CD14-positive monocyte (primary cell): ENCODE data around the gene NIPAL3. TPM values are rescaled to one million over a fixed set of nuclear protein-coding genes. Genes with fewer than 3 reads are reported as not detected.

Source experiments
- DNase-seq, 3 donors: peaks; one replicate each; pipeline ENCODE4 v3.0.0-alpha.2; 2011 to 2022
- H2AFZ ChIP-seq: 2 replicates; pipeline ENCODE4 v1.6.0; 2012; ENCODE audit warnings: mild to moderate bottlenecking, low read depth, low read length, inconsistent platforms; ENCODE audit not compliant: insufficient read depth, poor library complexity, severe bottlenecking
- H3K27ac ChIP-seq, 2 donors: 1 replicate in 1 of 2; 2 replicates in 1 of 2; pipeline ENCODE4 v1.5.1; 2012 to 2013; ENCODE audit warnings: low read length in 2 of 2, control low read depth in 1 of 2, inconsistent platforms in 1 of 2, low read depth in 1 of 2, mild to moderate bottlenecking in 1 of 2
- H3K27me3 ChIP-seq, 2 donors: one replicate each; pipeline versions ENCODE4 v1.6.0 to v1.6.1; 2011 to 2013; ENCODE audit warnings: low read length in 2 of 2; ENCODE audit not compliant: control insufficient read depth in 2 of 2, insufficient read depth in 2 of 2
- H3K36me3 ChIP-seq, 2 donors: replicated peaks in 1 of 2; 1 replicate in 1 of 2; 2 replicates in 1 of 2; pipeline versions ENCODE4 v1.5.1 to v1.6.1; 2012 to 2013; ENCODE audit warnings: low read length in 2 of 2, control low read depth in 1 of 2, inconsistent platforms in 1 of 2, mild to moderate bottlenecking in 1 of 2; ENCODE audit not compliant: insufficient read depth in 2 of 2, control insufficient read depth in 1 of 2
- H3K4me1 ChIP-seq, 2 donors: 1 replicate in 1 of 2; 2 replicates in 1 of 2; pipeline versions ENCODE4 v1.5.1 to v1.6.1; 2012 to 2013; ENCODE audit warnings: low read length in 2 of 2, control low read depth in 1 of 2, inconsistent platforms in 1 of 2, mild to moderate bottlenecking in 1 of 2, moderate library complexity in 1 of 2; ENCODE audit not compliant: insufficient read depth in 2 of 2, control insufficient read depth in 1 of 2
- H3K4me2 ChIP-seq: replicated peaks from 2 replicates; pipeline ENCODE3; 2012; ENCODE audit warnings: low read length, moderate library complexity, mild to moderate bottlenecking; ENCODE audit not compliant: poor library complexity, severe bottlenecking; ENCODE audit errors: extremely low read depth
- H3K4me3 ChIP-seq, 3 experiments: fragments of 200-600 bp in 1 of 3; sonication (generic) in 1 of 3; replicated peaks in 1 of 3; 1 replicate in 2 of 3; 2 replicates in 1 of 3; pipeline ENCODE4 v1.5.1; 2011 to 2013; ENCODE audit warnings: low read length in 3 of 3, mild to moderate bottlenecking in 3 of 3, control low read depth in 2 of 3, low read depth in 2 of 3, inconsistent platforms in 1 of 3, moderate library complexity in 1 of 3
- H3K79me2 ChIP-seq: 2 replicates; pipeline ENCODE4 v1.6.0; 2012; ENCODE audit warnings: mild to moderate bottlenecking, control low read depth, inconsistent platforms, low read length, moderate library complexity; ENCODE audit not compliant: insufficient read depth
- H3K9ac ChIP-seq: 2 replicates; pipeline ENCODE4 v1.6.0; 2017; ENCODE audit warnings: low read length, mild to moderate bottlenecking; ENCODE audit not compliant: insufficient read depth, poor library complexity, severe bottlenecking
- H3K9me3 ChIP-seq, 2 donors: replicated peaks in 1 of 2; 1 replicate in 1 of 2; 2 replicates in 1 of 2; pipeline versions ENCODE4 v1.5.1 to v1.6.1; 2012 to 2013; ENCODE audit warnings: low read length in 2 of 2, control low read depth in 1 of 2; ENCODE audit not compliant: control insufficient read depth in 1 of 2, insufficient read depth in 1 of 2
- H4K20me1 ChIP-seq: 2 replicates; pipeline ENCODE4 v1.6.0; 2012; ENCODE audit warnings: mild to moderate bottlenecking, low read length, control low read depth, moderate library complexity; ENCODE audit not compliant: insufficient read depth
- H3K27ac Mint-ChIP-seq, 7 donors: one replicate each; pipeline ENCODE4 v1.8.0; 2020; ENCODE audit warnings: mild to moderate bottlenecking in 7 of 7, mixed read lengths in 7 of 7, moderate library complexity in 6 of 7, inconsistent platforms in 2 of 7
- H3K27me3 Mint-ChIP-seq, 3 donors: one replicate each; pipeline ENCODE4 v1.8.0; 2021 to 2022; ENCODE audit warnings: low read depth in 3 of 3, mild to moderate bottlenecking in 3 of 3, mixed read lengths in 3 of 3, moderate library complexity in 3 of 3, inconsistent platforms in 1 of 3
- H3K36me3 Mint-ChIP-seq, 2 donors: one replicate each; pipeline ENCODE4 v1.8.0; 2020; ENCODE audit warnings: mixed read lengths in 2 of 2, inconsistent platforms in 1 of 2, mild to moderate bottlenecking in 1 of 2
- H3K4me1 Mint-ChIP-seq: one replicate; pipeline ENCODE4 v1.8.0; 2020; ENCODE audit warnings: mild to moderate bottlenecking, mixed read lengths
- H3K4me3 Mint-ChIP-seq, 2 donors: one replicate each; pipeline ENCODE4 v1.8.0; 2020; ENCODE audit warnings: mild to moderate bottlenecking in 2 of 2, mixed read lengths in 2 of 2, moderate library complexity in 1 of 2
- H3K9me3 Mint-ChIP-seq, 7 donors: one replicate each; pipeline ENCODE4 v1.8.0; 2020 to 2022; ENCODE audit warnings: mixed read lengths in 7 of 7, mild to moderate bottlenecking in 6 of 7, moderate library complexity in 6 of 7, inconsistent platforms in 2 of 7
- WGBS: methylation state at CpG from one replicate; pipeline ENCODE4 v1.1.5; 2013; ENCODE audit warnings: missing lambda C conversion rate; ENCODE audit not compliant: insufficient coverage; 5-methylcytosine and 5-hydroxymethylcytosine counted together
- intact Hi-C, 2 donors: fragments of 100-400 bp; cut with micrococcal nuclease; formaldehyde crosslinking; loops; one replicate each; pipeline versions ENCODE4 v1.15.0 to v1.15.1; 2023
- polyA plus RNA-seq, 3 donors: library from polyadenylated mRNA; depleted of rRNA in 1 of 3; unstranded in 2 of 3; stranded (reverse) in 1 of 3; fragments of 300-500 nt in 2 of 3; fragments of >200 nt in 1 of 3; fragmentation: Illumina TruSeq in 2 of 3; gene quantifications; 1 replicate in 2 of 3; 2 replicates in 1 of 3; pipeline ENCODE4 v1.2.3, GENCODE V29; 2012 to 2021
- TF ChIP-seq, protein P1 (sequence below): fragments of 200-600 bp; IDR thresholded peaks from one replicate; pipeline ENCODE4 v1.8.0; 2022; ENCODE audit warnings: antibody characterized with exemption, mild to moderate bottlenecking

NIPAL3 gene
- polyA plus RNA-seq, 3 donors: 5.9 to 9.6 (median 6.6) TPM

DNA sequence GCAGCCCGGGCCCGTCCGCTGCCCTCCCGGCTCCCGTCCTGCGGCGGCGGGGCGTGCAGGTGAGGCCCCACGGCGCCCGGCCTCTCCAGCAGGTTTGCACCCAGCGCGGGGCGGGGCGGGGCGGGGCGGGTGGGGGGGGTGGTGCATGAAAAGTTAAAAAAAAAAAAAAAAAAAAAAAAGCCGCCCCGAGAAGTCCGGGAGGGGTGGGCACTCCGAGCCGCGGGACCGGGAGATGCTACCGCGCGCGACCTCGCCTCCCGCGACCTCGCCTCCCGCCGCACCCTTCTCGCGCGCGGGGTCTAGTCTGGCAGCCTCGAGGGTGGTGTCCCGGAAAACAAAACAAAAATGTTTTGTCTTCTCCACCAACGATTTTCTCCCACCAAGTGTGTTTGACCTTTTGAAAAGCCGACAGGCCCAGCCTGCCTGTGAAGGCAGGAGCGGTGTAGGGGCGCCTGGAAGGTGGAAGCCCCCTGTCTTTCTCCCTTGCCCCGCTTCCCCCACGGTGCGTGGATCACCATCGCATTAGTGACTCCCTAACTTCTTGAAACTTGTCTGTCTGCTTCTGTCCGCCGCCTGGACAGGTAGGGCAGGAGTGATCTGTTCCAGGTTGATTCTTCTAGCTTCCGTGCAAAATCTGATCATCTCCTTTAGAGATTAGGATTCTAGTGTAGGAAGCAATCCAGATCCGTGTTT, 87.6 kb downstream of the NIPAL3 start:
- Mint-ChIP-seq H3K27me3 (peaks cover 0 to 1% (median 1%) of the 10 kb centered on the region in 3 donors), H3K36me3 (peaks cover 10 to 14% of the 10 kb centered on the region in 2 donors), H3K4me3 (peak overlapping the region; percentile 97 to 98), H3K27ac (peak overlapping the region in 6 of 7 donors; percentile 5 to 88 (median 72)), H3K4me1 (peaks cover 44% of the 10 kb centered on the region), H3K9me3 (no peaks in the 10 kb centered on the region)
- H3K4me3 ChIP-seq: peak overlapping the region; percentile 54 to 88 (median 61)
- H3K27me3 ChIP-seq: no peaks in the 10 kb centered on the region
- H2AFZ ChIP-seq: peak overlapping the region; percentile 88
- H3K27ac ChIP-seq: peak overlapping the region in 1 of 2 donors; percentile 66
- H3K36me3 ChIP-seq: no peaks in the 10 kb centered on the region
- H3K4me2 ChIP-seq: peak overlapping the region; percentile 87
- intact Hi-C loops: loop anchor here in 1 of 2 donors (5.0 kb wide), 1 partner anchor 86 kb away; the partner anchor contains the start of gene NIPAL3
- 2% methylated on average over 24 of the region's 53 CpGs for WGBS
- TF ChIP-seq, protein P1, sequence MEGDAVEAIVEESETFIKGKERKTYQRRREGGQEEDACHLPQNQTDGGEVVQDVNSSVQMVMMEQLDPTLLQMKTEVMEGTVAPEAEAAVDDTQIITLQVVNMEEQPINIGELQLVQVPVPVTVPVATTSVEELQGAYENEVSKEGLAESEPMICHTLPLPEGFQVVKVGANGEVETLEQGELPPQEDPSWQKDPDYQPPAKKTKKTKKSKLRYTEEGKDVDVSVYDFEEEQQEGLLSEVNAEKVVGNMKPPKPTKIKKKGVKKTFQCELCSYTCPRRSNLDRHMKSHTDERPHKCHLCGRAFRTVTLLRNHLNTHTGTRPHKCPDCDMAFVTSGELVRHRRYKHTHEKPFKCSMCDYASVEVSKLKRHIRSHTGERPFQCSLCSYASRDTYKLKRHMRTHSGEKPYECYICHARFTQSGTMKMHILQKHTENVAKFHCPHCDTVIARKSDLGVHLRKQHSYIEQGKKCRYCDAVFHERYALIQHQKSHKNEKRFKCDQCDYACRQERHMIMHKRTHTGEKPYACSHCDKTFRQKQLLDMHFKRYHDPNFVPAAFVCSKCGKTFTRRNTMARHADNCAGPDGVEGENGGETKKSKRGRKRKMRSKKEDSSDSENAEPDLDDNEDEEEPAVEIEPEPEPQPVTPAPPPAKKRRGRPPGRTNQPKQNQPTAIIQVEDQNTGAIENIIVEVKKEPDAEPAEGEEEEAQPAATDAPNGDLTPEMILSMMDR: no peak
- no peaks in the 10 kb centered on the region for H3K9me3 ChIP-seq
- DNase-seq: no peak
- no peaks in the 10 kb centered on the region for H4K20me1 ChIP-seq
- H3K4me1 ChIP-seq: peaks cover 20 to 34% of the 10 kb centered on the region in 2 donors
- peak overlapping the region; percentile 82 for H3K9ac ChIP-seq
- H3K79me2 ChIP-seq: peaks cover 43% of the 10 kb centered on the region

DNA sequence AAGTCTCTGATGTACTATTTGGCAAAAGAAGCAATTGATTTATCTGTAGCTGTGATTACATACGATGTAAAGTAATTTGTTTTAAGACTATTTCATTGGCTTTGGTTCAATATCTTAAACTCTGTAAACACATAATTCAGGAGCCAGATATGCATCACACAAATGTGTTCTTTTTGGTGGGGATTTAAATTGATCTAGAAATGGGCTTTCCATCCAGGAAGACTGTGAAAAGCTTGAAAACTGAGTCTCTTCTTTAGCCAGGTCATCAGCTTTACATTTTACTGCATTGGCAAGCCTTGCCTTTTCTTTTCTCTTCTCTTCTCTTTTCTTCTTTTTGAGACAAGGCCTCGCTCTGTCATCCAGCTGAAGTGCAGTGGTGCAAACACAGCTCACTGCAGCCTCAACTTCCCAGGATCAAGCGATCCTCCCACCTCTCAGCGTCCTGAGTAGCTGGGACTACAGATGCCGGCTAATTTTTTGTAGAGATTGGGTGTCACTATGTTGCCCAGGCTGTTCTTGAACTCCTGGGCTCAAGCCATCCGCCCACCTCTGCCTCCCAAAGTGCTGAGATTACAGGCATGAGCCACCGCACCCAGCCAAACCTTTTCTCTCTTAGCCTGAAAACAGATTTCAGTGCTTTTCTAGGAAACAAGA, 88.4 kb downstream of the NIPAL3 start:
- H3K79me2 ChIP-seq: peaks cover 48% of the 10 kb centered on the region
- H3K9me3 Mint-ChIP-seq: no peaks in the 10 kb centered on the region
- peak overlapping the region in 1 of 3 experiments; percentile 88 for H3K4me3 ChIP-seq
- H3K9me3 ChIP-seq: no peaks in the 10 kb centered on the region
- peak overlapping the region; percentile 87 for H3K4me2 ChIP-seq
- H2AFZ ChIP-seq: peak overlapping the region; percentile 88
- H3K27me3 Mint-ChIP-seq: peaks cover 0 to 1% (median under 1%) of the 10 kb centered on the region in 3 donors
- intact Hi-C loops: loop anchor here in 1 of 2 donors (5.0 kb wide), 1 partner anchor 87 kb away; the partner anchor contains the start of gene NIPAL3
- TF ChIP-seq, protein P1: no peak
- peak overlapping the region in 2 of 7 donors; percentile 23 to 30 for H3K27ac Mint-ChIP-seq
- no peaks in the 10 kb centered on the region for H4K20me1 ChIP-seq
- H3K27me3 ChIP-seq: no peaks in the 10 kb centered on the region
- H3K27ac ChIP-seq: no peak overlapping the region
- DNase-seq: no peak
- H3K4me1 ChIP-seq: peaks cover 20 to 34% of the 10 kb centered on the region in 2 donors
- H3K36me3 Mint-ChIP-seq: peaks cover 12 to 16% of the 10 kb centered on the region in 2 donors
- 90% methylated on average over 2 of the region's 7 CpGs for WGBS
- H3K4me3 Mint-ChIP-seq: peak overlapping the region; percentile 97 to 98
- no peaks in the 10 kb centered on the region for H3K36me3 ChIP-seq
- H3K9ac ChIP-seq: peak overlapping the region; percentile 82
- peaks cover 45% of the 10 kb centered on the region for H3K4me1 Mint-ChIP-seq
